IMR-90 (cell line): ENCODE data around the gene NRF1. TPM values are rescaled to one million over a fixed set of nuclear protein-coding genes. Genes with fewer than 3 reads are reported as not detected.

Source experiments
- ATAC-seq: fragments of 200-7000 bp; cut with Tn5 transposase; 2 replicates; pipeline ENCODE4 v1.9.1; 2020; ENCODE audit warnings: low read depth, mild to moderate bottlenecking, moderate library complexity
- BruUV-seq: library from RNA; stranded (reverse); fragments of 400-500 nt; replicated peaks from 2 replicates; lab custom pipeline; 2021; lab: Mats Ljungman, UMichigan
- CTCF ChIA-PET: fragments of 300-600 bp; formaldehyde crosslinking; extraction: SDS; loops from one replicate; lab custom pipeline; 2021; ENCODE audit warnings: antibody characterized with exemption; lab: Yijun Ruan, JAX
- POLR2A ChIA-PET: fragments of 300-600 bp; sonication (Branson Sonifier 250); formaldehyde crosslinking; loops from one replicate; lab custom pipeline; 2022; ENCODE audit warnings: antibody characterized with exemption; ENCODE audit not compliant: unreplicated experiment; lab: Charles Lee
- DNase-seq: peaks from one replicate; pipeline ENCODE4 v3.0.0; 2013
- H2AFZ ChIP-seq: replicated peaks from 2 replicates; pipeline ENCODE3; 2013; ENCODE audit warnings: low read length, mild to moderate bottlenecking; ENCODE audit not compliant: poor library complexity
- H2AK5ac ChIP-seq: 2 replicates; pipeline ENCODE4 v1.6.1; 2013; ENCODE audit warnings: low read depth, low read length, inconsistent platforms
- H2AK9ac ChIP-seq: replicated peaks from 2 replicates; pipeline ENCODE3; 2013; ENCODE audit warnings: mild to moderate bottlenecking, low read depth, low read length, moderate library complexity; ENCODE audit not compliant: poor library complexity
- H2BK120ac ChIP-seq: 2 replicates; pipeline ENCODE4 v1.6.1; 2013; ENCODE audit warnings: low read depth, low read length, inconsistent platforms
- H2BK15ac ChIP-seq: 3 replicates; pipeline ENCODE4 v1.6.1; 2013; ENCODE audit warnings: low read depth, low read length, inconsistent platforms
- H2BK20ac ChIP-seq: 2 replicates; pipeline ENCODE4 v1.6.1; 2013; ENCODE audit warnings: low read depth, mild to moderate bottlenecking, inconsistent platforms, low read length, moderate library complexity
- H2BK5ac ChIP-seq: 2 replicates; pipeline ENCODE4 v1.6.1; 2013; ENCODE audit warnings: mild to moderate bottlenecking, low read depth, low read length, inconsistent platforms; ENCODE audit not compliant: poor library complexity, severe bottlenecking
- H3K14ac ChIP-seq: replicated peaks from 2 replicates; pipeline ENCODE4 v1.6.1; 2013; ENCODE audit warnings: low read depth, low read length, inconsistent platforms
- H3K18ac ChIP-seq: 2 replicates; pipeline ENCODE4 v1.6.1; 2013; ENCODE audit warnings: low read depth, low read length, control low read depth
- H3K23ac ChIP-seq: 2 replicates; pipeline ENCODE4 v1.6.1; 2013; ENCODE audit warnings: low read depth, low read length, inconsistent platforms
- H3K27ac ChIP-seq: 2 replicates; pipeline ENCODE4 v1.5.1; 2013; ENCODE audit warnings: mild to moderate bottlenecking, control low read depth, low read length; ENCODE audit not compliant: insufficient read depth
- H3K27me3 ChIP-seq: 2 replicates; pipeline ENCODE4 v1.6.1; 2013; ENCODE audit warnings: low read length; ENCODE audit not compliant: control insufficient read depth, insufficient read depth
- H3K36me3 ChIP-seq: 2 replicates; pipeline ENCODE4 v1.6.1; 2013; ENCODE audit warnings: low read length, mixed read lengths; ENCODE audit not compliant: control insufficient read depth, insufficient read depth
- H3K4ac ChIP-seq: 2 replicates; pipeline ENCODE4 v1.6.1; 2013; ENCODE audit warnings: low read depth, low read length, inconsistent platforms
- H3K4me1 ChIP-seq: 2 replicates; pipeline ENCODE4 v1.6.1; 2013; ENCODE audit warnings: low read length, mixed read lengths; ENCODE audit not compliant: control insufficient read depth, insufficient read depth
- H3K4me2 ChIP-seq: 2 replicates; pipeline ENCODE4 v1.6.1; 2013; ENCODE audit warnings: low read depth, mild to moderate bottlenecking, control low read depth, low read length, moderate library complexity
- H3K4me3 ChIP-seq: 2 replicates; pipeline ENCODE4 v1.5.1; 2013; ENCODE audit warnings: low read depth, mild to moderate bottlenecking, control low read depth, low read length, moderate library complexity; ENCODE audit not compliant: insufficient read depth
- H3K56ac ChIP-seq: 2 replicates; pipeline ENCODE4 v1.6.1; 2013; ENCODE audit warnings: low read length, inconsistent platforms; ENCODE audit not compliant: insufficient read depth; ENCODE audit errors: extremely low read depth
- H3K79me1 ChIP-seq, 2 experiments: 2 replicates each; pipeline ENCODE4 v1.6.1; 2013; ENCODE audit warnings: low read length in 2 of 2, inconsistent platforms in 1 of 2, low read depth in 1 of 2
- H3K9ac ChIP-seq: 2 replicates; pipeline ENCODE4 v1.6.1; 2013; ENCODE audit warnings: low read depth, low read length, control low read depth
- H3K9me1 ChIP-seq: 2 replicates; pipeline ENCODE4 v1.6.1; 2013; ENCODE audit warnings: low read length, inconsistent platforms; ENCODE audit not compliant: insufficient read depth
- H3K9me3 ChIP-seq: 2 replicates; pipeline ENCODE4 v1.6.1; 2013; ENCODE audit warnings: low read length; ENCODE audit not compliant: control insufficient read depth, insufficient read depth
- H4K20me1 ChIP-seq: 2 replicates; pipeline ENCODE4 v1.6.1; 2013; ENCODE audit warnings: low read length, inconsistent platforms; ENCODE audit not compliant: insufficient read depth
- H4K5ac ChIP-seq: 2 replicates; pipeline ENCODE4 v1.6.1; 2013; ENCODE audit warnings: mild to moderate bottlenecking, low read depth, low read length, control low read depth
- H4K8ac ChIP-seq, 2 experiments: 2 replicates each; pipeline ENCODE4 v1.6.1; 2013; ENCODE audit warnings: low read depth in 2 of 2, low read length in 2 of 2, control low read depth in 1 of 2, inconsistent platforms in 1 of 2
- H4K91ac ChIP-seq: 2 replicates; pipeline ENCODE4 v1.6.1; 2013; ENCODE audit warnings: low read depth, low read length, inconsistent platforms; ENCODE audit not compliant: insufficient read depth
- BHLHE40 ChIP-seq: fragments of 150-350 bp; IDR thresholded peaks from 2 replicates; pipeline ENCODE4 v1.6.1; 2016; ENCODE audit warnings: mild to moderate bottlenecking, low read depth, low read length
- CEBPB ChIP-seq: IDR thresholded peaks from 2 replicates; pipeline ENCODE4 v1.6.1; 2012; ENCODE audit warnings: low read depth, low read length, improper control_type of control experiment
- CHD1 ChIP-seq: IDR thresholded peaks from 2 replicates; pipeline ENCODE4 v1.6.1; 2012; ENCODE audit warnings: low read depth, low read length, improper control_type of control experiment
- CTCF ChIP-seq: conservative IDR thresholded peaks from 2 replicates; pipeline ENCODE4 v1.5.1; 2012; ENCODE audit warnings: mild to moderate bottlenecking, low read depth, low read length, improper control_type of control experiment
- FOS ChIP-seq: fragments of 150-350 bp; IDR thresholded peaks from 2 replicates; pipeline ENCODE4 v1.6.1; 2016; ENCODE audit warnings: low read depth, low read length
- MAFK ChIP-seq: IDR thresholded peaks from 2 replicates; pipeline ENCODE4 v1.6.1; 2012; ENCODE audit warnings: low read depth, low read length, improper control_type of control experiment
- MAZ ChIP-seq: IDR thresholded peaks from 2 replicates; pipeline ENCODE4 v1.6.1; 2012; ENCODE audit warnings: low read depth, mild to moderate bottlenecking, low read length, improper control_type of control experiment, moderate library complexity, borderline replicate concordance
- MXI1 ChIP-seq: IDR thresholded peaks from 2 replicates; pipeline ENCODE4 v1.6.1; 2012; ENCODE audit warnings: low read depth, mild to moderate bottlenecking, low read length, moderate library complexity, borderline replicate concordance
- NFE2L2 ChIP-seq: fragments of 150-350 bp; IDR thresholded peaks from 2 replicates; pipeline ENCODE4 v1.6.1; 2016; ENCODE audit warnings: low read depth, mild to moderate bottlenecking, low read length
- POLR2A ChIP-seq: IDR thresholded peaks from 2 replicates; pipeline ENCODE4 v1.6.1; 2012; ENCODE audit warnings: mild to moderate bottlenecking, low read depth, low read length
- RAD21 ChIP-seq: IDR thresholded peaks from 2 replicates; pipeline ENCODE4 v1.6.1; 2012; ENCODE audit warnings: low read length, improper control_type of control experiment
- RCOR1 ChIP-seq: IDR thresholded peaks from 2 replicates; pipeline ENCODE4 v1.6.1; 2012; ENCODE audit warnings: mild to moderate bottlenecking, low read length, improper control_type of control experiment; ENCODE audit not compliant: insufficient replicate concordance
- RFX5 ChIP-seq: IDR thresholded peaks from 2 replicates; pipeline ENCODE4 v1.8.0; 2012; ENCODE audit warnings: low read depth, mild to moderate bottlenecking, low read length, moderate library complexity
- SMC3 ChIP-seq: fragments of 150-350 bp; IDR thresholded peaks from 2 replicates; pipeline ENCODE4 v1.6.1; 2016; ENCODE audit warnings: low read depth, mild to moderate bottlenecking, antibody characterized with exemption, low read length, moderate library complexity
- USF2 ChIP-seq: fragments of 150-350 bp; IDR thresholded peaks from 2 replicates; pipeline ENCODE4 v1.6.1; 2017; ENCODE audit warnings: mild to moderate bottlenecking, antibody characterized with exemption, low read length, low read depth
- WGBS, 2 experiments: methylation state at CpG; one replicate each; pipeline versions ENCODE4 v1.1.5 to v1.1.7; 2013; ENCODE audit warnings: missing lambda C conversion rate in 2 of 2; ENCODE audit not compliant: insufficient read length in 1 of 2; ENCODE audit errors: extremely low coverage in 2 of 2; 5-methylcytosine and 5-hydroxymethylcytosine counted together
- dilution Hi-C: fragments of 300-500 bp; cut with HindIII; formaldehyde crosslinking; loops from one replicate; pipeline ENCODE4 v1.14.3; 2018; ENCODE audit warnings: low sequenced_read_pairs; ENCODE audit not compliant: unreplicated experiment
- in situ Hi-C: fragments of 300-500 bp; cut with MboI; formaldehyde crosslinking; loops from 3 replicates; pipeline ENCODE4 v1.14.3; 2019; ENCODE audit warnings: low sequenced_read_pairs, inconsistent platforms, mixed read lengths
- intact Hi-C: fragments of 100-400 bp; cut with micrococcal nuclease; formaldehyde crosslinking; loops from 2 replicates; pipeline ENCODE4 v1.10.0; 2022
- polyA plus RNA-seq, 3 experiments: library from polyadenylated mRNA; depleted of rRNA; stranded (reverse); fragments of >200 nt; gene quantifications; 2 replicates each; pipeline ENCODE4 v1.2.3, GENCODE V29; 2012; ENCODE audit warnings: low replicate concordance in 1 of 3
- total RNA-seq: library from RNA; depleted of rRNA; stranded (reverse); fragments of >200 nt; gene quantifications from 2 replicates; pipeline ENCODE4 v1.2.3, GENCODE V29; 2012
- TF ChIP-seq, protein P1 (sequence below): fragments of 150-350 bp; IDR thresholded peaks from 2 replicates; pipeline ENCODE4 v1.6.1; 2016; ENCODE audit warnings: low read depth, mild to moderate bottlenecking, low read length, moderate library complexity, borderline replicate concordance

Gene NRF1
- total and polyA plus RNA-seq, 2 of the 4 experiments (the other 2 are of a cell fraction): 11.4 to 15.8 TPM

- in situ Hi-C loops (no loop called here), intact Hi-C loops (no loop called here), dilution Hi-C loops (no loop called here)
- Histone ChIP-seq H3K4me2 (no peak overlapping the region), H3K79me1 (no peaks in the 10 kb centered on the region), H3K18ac (no peak overlapping the region), H3K36me3 (no peaks in the 10 kb centered on the region), H4K8ac (no peak overlapping the region), H4K91ac (no peak overlapping the region), H3K4me1 (peaks cover 2% of the 10 kb centered on the region; the same call in 1 of the 2 replicates), H2AK9ac (no peak overlapping the region), H3K4ac (no peak overlapping the region), H3K9me1 (no peaks in the 10 kb centered on the region), H2AK5ac (no peak overlapping the region), H3K27ac (no peak overlapping the region), H3K14ac (no peak overlapping the region), H4K20me1 (peaks cover 12% of the 10 kb centered on the region), H2BK5ac (no peak overlapping the region), H3K23ac (no peak overlapping the region), H3K9me3 (peaks cover 7% of the 10 kb centered on the region; the same call in 1 of the 2 replicates), H3K4me3 (no peak overlapping the region), H2BK15ac (no peak overlapping the region), H3K27me3 (peaks cover 89% of the 10 kb centered on the region), H4K5ac (no peak overlapping the region), H2BK120ac (no peak overlapping the region), H2BK20ac (no peak overlapping the region), H2AFZ (no peak overlapping the region), H3K9ac (no peak overlapping the region), H3K56ac (no peak overlapping the region)
- ATAC-seq (no peak), DNase-seq (no peak)
- no CpG with 5 or more reads among the region's 1 CpG for WGBS, 2 experiments
- no TSS peak for BruUV-seq
- TF ChIP-seq RCOR1 (no peak), BHLHE40 (no peak), SMC3 (no peak), MAFK (no peak), RFX5 (no peak), FOS (no peak), RAD21 (no peak), POLR2A (no peak), CEBPB (no peak), CTCF (no peak), CHD1 (no peak), MAZ (no peak), MXI1 (no peak), USF2 (no peak), NFE2L2 (no peak)
- TF ChIP-seq, protein P1, sequence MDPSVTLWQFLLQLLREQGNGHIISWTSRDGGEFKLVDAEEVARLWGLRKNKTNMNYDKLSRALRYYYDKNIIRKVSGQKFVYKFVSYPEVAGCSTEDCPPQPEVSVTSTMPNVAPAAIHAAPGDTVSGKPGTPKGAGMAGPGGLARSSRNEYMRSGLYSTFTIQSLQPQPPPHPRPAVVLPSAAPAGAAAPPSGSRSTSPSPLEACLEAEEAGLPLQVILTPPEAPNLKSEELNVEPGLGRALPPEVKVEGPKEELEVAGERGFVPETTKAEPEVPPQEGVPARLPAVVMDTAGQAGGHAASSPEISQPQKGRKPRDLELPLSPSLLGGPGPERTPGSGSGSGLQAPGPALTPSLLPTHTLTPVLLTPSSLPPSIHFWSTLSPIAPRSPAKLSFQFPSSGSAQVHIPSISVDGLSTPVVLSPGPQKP: no peak
- CTCF ChIA-PET: no interaction called here
- POLR2A ChIA-PET: no interaction called here
Measured at GRCh38 chr7:129776362-129776722, 164.8 kb downstream of the NRF1 start.
